GM21528 (cell line): Measurements from ENCODE around the gene GPBP1L1.
"Not testable (repeated sequence)": the region's sequence is repeated elsewhere in the genome, so short reads cannot be mapped to it uniquely, and the experiment has no call there.

ENCODE experiments used
- ATAC-seq: cut with Tn5 transposase; IDR thresholded peaks from one replicate; pipeline ENCODE4 v1.9.1; 2021; ENCODE audit warnings: mild to moderate bottlenecking, moderate library complexity; ENCODE audit not compliant: unreplicated experiment, low FRiP score

The GPBP1L1 gene

DNA sequence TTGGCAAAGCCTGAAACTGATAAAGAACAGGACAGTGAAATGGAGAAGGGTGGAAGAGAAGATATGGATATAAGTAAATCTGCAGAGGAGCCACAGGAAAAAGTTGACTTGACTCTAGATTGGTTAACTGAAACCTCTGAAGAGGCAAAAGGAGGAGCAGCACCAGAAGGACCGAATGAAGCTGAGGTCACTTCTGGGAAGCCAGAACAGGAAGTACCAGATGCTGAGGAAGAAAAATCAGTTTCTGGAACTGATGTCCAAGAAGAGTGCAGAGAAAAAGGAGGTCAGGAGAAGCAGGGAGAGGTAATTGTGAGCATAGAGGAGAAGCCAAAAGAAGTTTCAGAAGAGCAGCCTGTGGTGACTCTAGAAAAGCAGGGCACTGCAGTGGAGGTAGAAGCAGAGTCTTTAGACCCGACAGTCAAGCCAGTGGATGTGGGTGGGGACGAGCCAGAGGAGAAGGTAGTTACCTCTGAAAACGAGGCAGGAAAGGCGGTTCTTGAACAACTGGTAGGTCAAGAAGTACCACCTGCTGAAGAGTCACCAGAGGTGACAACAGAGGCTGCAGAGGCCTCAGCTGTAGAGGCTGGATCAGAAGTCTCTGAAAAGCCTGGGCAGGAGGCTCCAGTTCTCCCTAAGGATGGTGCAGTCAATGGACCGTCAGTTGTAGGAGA lies 78.8 kb downstream of the GPBP1L1 start:
- ATAC-seq = no peak

DNA sequence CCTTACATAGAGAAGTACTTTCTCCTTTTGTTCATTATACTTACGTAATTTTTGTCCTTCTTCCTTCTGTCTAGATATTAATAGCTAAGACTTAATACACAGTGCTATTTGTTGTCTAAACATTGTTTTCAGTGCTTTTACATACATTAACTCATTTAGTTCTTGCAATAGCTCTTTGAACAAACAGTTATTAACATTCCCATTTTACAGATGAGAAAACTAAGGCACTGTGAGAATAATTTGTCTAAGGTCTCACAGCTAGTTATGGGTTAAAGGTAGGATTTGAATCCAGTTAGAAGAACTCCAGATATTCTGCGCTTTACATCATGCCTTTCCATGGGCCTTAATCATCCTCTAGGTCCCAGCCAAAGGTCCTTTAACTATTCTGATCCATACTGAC lies 82.1 kb downstream of the GPBP1L1 start:
- ATAC-seq = no peak

DNA sequence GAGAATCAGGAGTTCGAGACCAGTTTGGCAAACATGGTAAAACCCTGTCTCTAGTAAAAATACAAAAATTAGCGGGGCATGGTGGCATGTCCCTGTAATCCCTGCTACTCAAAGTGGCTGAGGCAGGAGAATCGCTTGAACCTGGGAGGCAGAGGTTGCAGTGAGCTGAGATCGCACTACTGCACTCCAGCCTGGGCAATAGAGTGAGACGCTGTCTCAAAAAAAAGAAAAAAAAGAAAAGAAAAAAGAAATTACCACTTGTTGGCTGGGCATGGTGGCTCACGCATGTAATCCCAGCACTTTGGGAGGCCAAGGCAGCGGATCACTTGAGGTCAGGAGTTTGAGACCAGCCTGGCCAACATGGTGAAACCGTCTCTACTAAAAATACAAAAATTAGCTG lies 89.6 kb downstream of the GPBP1L1 start:
- ATAC-seq = not testable (repeated sequence)

DNA sequence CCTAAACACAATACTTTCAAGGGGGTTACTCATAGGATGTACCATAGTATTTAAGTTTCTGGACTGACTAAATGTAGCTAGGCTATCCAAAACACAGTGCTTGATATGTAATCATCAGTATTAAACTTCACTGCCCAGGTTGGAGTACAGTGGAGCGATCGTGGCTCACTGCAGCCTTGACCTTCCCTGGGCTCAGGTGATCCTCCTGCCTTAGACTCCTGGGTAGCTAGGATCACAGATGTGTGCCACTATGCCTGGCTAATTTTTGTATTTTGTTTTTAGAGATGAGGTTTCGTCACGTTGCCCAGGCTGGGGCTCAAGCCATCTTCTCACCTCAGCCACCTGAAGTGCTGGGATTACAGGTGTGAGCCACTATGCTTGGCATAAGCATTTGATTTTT lies 91.9 kb downstream of the GPBP1L1 start:
- no peak for ATAC-seq

DNA sequence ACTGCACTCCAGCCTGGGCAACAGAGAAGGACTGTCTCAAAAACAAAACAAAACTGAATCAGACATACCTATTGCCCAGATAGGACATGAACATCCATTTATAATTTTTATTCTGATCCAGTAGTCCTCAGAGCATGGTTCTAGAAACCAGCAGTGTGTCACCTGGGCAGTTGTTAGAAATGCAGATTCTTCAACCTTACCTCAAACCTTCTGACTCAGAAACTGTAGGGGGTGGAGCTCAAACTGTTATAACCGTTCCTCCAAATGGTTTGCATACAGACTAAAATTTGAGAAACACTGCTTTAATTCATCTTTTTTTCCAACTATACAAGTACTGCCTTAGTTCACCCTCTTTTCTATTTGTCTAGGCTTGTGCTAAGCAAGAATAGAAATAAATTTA lies 96.5 kb downstream of the GPBP1L1 start:
- ATAC-seq = no peak

DNA sequence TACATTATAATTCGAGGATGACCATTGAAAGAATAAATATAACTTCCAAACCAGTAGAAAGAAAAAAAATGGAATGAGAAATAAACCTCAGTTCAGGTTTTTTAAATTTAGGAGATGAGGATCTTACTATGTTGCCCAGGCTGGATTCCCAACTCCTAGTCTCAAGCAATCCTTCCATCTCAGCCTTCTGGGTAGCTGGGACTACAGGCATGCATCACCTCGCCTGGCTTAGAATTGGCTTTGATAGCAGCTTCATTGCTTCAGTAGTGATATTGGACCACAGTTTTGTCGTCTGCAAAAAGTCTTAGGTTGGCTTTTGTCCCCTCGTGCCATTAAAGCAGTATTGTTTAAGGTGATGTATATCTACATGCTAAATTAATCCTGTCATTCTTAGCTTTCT lies 99.6 kb downstream of the GPBP1L1 start:
- ATAC-seq = no peak

DNA sequence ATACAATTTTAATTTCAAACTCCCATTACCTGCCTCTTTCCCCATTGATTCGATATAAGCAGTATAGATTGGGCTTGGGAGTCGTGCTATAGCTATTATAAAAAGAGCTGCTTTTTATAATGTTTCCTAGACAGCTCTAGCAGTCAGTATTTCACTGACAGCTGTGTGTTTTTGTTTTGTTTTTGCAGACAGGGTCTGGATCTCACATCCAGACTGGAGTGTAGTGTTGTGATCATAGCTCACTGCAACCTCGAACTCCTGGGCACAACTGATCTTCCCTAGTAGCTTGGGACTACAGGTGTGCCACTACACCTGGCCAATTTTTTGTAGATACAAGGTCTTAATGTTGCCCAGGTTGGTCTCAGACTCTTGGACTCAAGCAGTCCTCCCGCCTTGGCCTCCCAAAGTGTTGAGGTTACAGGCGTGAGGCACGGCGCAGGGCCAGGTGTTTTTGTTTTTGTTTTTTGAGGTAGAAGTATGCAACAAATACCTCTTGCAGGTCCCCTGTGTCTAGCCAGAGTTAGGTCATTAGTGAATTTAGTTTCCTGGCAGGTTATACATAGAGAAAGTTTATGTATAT lies 100.7 kb downstream of the GPBP1L1 start:
- ATAC-seq = no peak

DNA sequence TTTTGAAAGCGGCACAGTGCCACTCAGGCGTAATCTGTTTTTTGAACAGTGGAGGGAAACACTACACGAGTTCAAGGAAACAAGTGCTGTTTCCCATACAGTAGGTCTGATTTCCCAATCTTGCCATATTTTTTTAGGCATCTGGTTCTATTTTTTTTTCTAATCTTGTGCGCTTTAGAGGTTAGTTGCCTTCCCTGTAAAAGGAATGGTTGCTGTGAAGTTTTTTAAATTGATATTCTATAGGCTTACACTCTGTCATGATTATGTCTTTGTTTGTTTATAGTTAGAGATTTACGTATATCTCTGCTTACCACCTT lies 101.3 kb downstream of the GPBP1L1 start:
- no peak for ATAC-seq

DNA sequence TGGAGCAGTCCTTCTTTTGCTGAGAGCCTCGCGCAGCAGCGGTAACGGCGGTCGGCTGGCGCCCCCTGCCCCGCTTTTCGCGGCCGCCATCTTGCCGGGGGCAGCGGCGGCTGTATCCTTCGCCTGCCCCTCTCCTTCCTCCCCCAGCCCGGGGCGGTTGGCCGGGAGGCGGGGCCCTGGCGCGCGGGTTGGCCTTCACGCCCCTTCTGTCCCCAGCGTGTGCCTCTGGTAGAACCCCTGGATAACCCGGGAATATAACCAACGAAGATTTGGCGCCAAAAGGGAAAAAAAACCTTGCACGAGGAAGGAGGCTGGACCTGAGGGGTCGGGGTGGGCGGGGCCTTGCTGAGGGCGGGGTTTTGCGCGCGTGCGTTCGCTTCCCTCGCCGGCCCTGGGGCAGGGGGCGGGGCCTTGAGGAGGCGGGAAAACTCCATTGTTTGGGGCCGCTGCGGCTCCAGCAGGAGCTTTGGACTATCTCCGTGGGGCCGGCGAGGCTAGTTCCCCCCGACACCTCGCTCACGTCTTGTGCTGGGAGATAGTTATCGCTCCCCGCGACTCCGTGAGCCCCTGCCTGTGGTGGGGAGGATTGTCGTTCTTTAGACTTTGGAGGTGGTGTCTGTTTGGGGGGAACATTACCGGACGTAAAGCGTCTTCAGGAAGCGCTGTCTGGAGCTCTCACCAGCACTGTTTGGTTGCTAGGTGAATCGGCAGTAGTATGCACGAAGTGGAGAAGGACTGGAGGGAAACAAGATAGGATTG lies 101.8 kb downstream of the GPBP1L1 start:
- ATAC-seq = peak; percentile 49

DNA sequence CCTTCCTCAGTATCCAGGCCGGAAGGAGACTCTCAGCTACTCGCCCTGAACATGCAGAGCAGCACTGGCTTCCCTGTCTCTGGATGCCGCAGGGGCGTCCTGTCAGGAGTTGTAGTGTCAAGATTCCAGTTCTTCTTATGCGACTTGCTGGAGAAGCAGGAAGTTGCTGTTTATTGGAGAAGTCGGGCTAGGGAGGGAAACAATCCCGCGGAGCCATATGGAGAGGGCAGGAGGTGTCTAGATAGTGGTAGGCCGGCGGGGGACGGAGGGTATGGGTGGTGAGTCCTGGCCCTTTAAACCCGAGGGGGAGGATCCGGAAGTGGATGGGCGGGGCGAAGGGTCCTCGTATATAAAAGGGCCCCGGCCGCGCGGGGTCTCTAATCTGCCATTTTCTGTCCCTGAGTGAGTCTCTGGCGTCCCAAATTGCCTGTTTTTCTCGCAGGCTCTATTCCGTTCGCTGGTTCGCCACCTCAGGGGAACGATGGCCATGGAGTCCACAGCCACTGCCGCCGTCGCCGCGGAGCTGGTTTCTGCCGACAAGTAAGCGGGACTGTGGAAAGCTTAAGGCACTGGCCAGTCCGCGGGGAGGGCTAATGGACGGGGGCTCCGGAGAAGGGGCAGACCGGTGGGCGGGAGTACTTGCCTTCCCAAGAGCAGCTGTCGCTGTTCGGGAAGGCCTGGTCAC lies 102.5 kb downstream of the GPBP1L1 start, which contains the start of gene NASP:
TSS of gene NASP (plus strand) at position 376 of the 685 bp plus-strand sequence. CDS start at position 482, 106 bp downstream.
- peak; percentile 62 for ATAC-seq

DNA sequence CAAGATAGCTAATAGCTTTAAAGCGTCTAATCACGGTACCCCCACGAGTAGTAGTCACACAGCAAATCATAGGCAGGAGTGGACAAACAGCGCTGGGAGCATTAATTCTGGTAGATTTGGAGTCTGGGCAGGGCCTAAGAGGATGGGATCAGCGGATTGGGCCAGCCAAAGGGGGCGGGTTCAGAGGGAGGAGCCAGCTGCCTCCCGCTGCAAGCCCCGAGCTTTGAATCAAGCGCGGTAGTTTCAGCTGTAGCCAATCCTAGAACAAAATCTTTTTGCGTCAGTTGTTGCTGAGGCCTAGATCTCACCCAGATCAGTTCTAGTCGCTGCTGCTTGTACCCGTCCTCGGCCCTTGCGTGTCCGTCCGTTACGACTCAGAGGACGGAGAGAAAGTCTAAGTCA lies 103.1 kb downstream of the GPBP1L1 start:
- peak; percentile 60 for ATAC-seq
